ENCODE measurements around the gene TLN1. TPM values are rescaled to one million over a fixed set of nuclear protein-coding genes. Genes with fewer than 3 reads are reported as not detected.

Gene TLN1
- total RNA-seq, 2 donors from 2014 or later: 273 to 370 TPM

- no peak overlapping the region for H3K4me3 ChIP-seq
- no peak overlapping the region for H3K27ac ChIP-seq
- H3K4me1 ChIP-seq: peaks cover 0 to 24% of the 10 kb centered on the region in 2 donors
- TF ChIP-seq CTCF (IDR thresholded peaks at IDR 0.05): no peak
- DNase-seq (ENCODE audit: low spot score): no peak
- H3K27me3 ChIP-seq: no peaks in the 10 kb centered on the region
- H3K9me3 ChIP-seq: no peaks in the 10 kb centered on the region
- H3K36me3 ChIP-seq: peaks cover 39% of the 10 kb centered on the region
Measured at GRCh38 chr9:35682051-35682450, 49.9 kb downstream of the TLN1 start.

- no peak for DNase-seq (ENCODE audit: low spot score)
- no peak overlapping the region for H3K27ac ChIP-seq
- H3K9me3 ChIP-seq: no peaks in the 10 kb centered on the region
- no peaks in the 10 kb centered on the region for H3K27me3 ChIP-seq
- H3K36me3 ChIP-seq: peaks cover 38% of the 10 kb centered on the region
- TF ChIP-seq CTCF (IDR thresholded peaks at IDR 0.05): no peak
- H3K4me1 ChIP-seq: peaks cover 0 to 18% of the 10 kb centered on the region in 2 donors
- H3K4me3 ChIP-seq: no peak overlapping the region
Measured at GRCh38 chr9:35681341-35682002, 50.5 kb downstream of the TLN1 start.

GRCh38 chr9:35680331-35681105 is 51.5 kb downstream of the TLN1 start:
- H3K4me1 ChIP-seq: peaks cover 0 to 18% of the 10 kb centered on the region in 2 donors
- H3K27ac ChIP-seq: no peak overlapping the region
- no peaks in the 10 kb centered on the region for H3K27me3 ChIP-seq
- H3K9me3 ChIP-seq: no peaks in the 10 kb centered on the region
- DNase-seq (ENCODE audit: low spot score): no peak
- no peak overlapping the region for H3K4me3 ChIP-seq
- TF ChIP-seq CTCF (IDR thresholded peaks at IDR 0.05): no peak
- H3K36me3 ChIP-seq: peaks cover 31% of the 10 kb centered on the region

GRCh38 chr9:35679766-35680330 is 52.1 kb downstream of the TLN1 start:
- H3K27ac ChIP-seq: no peak overlapping the region
- no peak overlapping the region for H3K4me3 ChIP-seq
- H3K9me3 ChIP-seq: no peaks in the 10 kb centered on the region
- no peak for TF ChIP-seq CTCF (IDR thresholded peaks at IDR 0.05)
- no peak for DNase-seq (ENCODE audit: low spot score)
- peaks cover 24% of the 10 kb centered on the region for H3K36me3 ChIP-seq
- H3K4me1 ChIP-seq: peaks cover 0 to 15% of the 10 kb centered on the region in 2 donors
- no peaks in the 10 kb centered on the region for H3K27me3 ChIP-seq

- TF ChIP-seq CTCF (IDR thresholded peaks at IDR 0.05): no peak
- no peaks in the 10 kb centered on the region for H3K9me3 ChIP-seq
- no peak for DNase-seq (ENCODE audit: low spot score)
- peaks cover 17% of the 10 kb centered on the region for H3K36me3 ChIP-seq
- peaks cover 0 to 13% of the 10 kb centered on the region in 2 donors for H3K4me1 ChIP-seq
- H3K27ac ChIP-seq: no peak overlapping the region
- H3K27me3 ChIP-seq: no peaks in the 10 kb centered on the region
- H3K4me3 ChIP-seq: no peak overlapping the region
Measured at GRCh38 chr9:35679091-35679490, 52.9 kb downstream of the TLN1 start.

Measured in right atrium auricular region (tissue), 2 donors.